HG03469 (cell line): ENCODE data around the gene AMH.
"Not testable (repeated sequence)": the region's sequence is repeated elsewhere in the genome, so short reads cannot be mapped to it uniquely, and the experiment has no call there.

Experiments
- ATAC-seq: cut with Tn5 transposase; IDR thresholded peaks from one replicate; pipeline ENCODE4 v1.9.1; 2021; ENCODE audit warnings: mild to moderate bottlenecking, moderate library complexity, moderate number of reproducible peaks; ENCODE audit not compliant: unreplicated experiment

AMH gene

GRCh38 chr19:2268480-2268830 is 19.3 kb downstream of the AMH start:
- ATAC-seq, result no peak

- ATAC-seq, result no peak
Observed at GRCh38 chr19:2268861-2269243, 19.7 kb downstream of the AMH start.

- peak; percentile 39 for ATAC-seq
Observed at GRCh38 chr19:2269244-2270156, 20.4 kb downstream of the AMH start.

GRCh38 chr19:2270157-2270422 is 21.0 kb downstream of the AMH start:
- no peak for ATAC-seq

- ATAC-seq, result no peak
Observed at GRCh38 chr19:2270423-2271233, 21.5 kb downstream of the AMH start.

GRCh38 chr19:2271234-2272103 is 22.3 kb downstream of the AMH start:
- no peak for ATAC-seq

GRCh38 chr19:2273356-2274184 is 24.4 kb downstream of the AMH start:
- ATAC-seq, result no peak

GRCh38 chr19:2274185-2274711 is 25.1 kb downstream of the AMH start:
- no peak for ATAC-seq

- no peak for ATAC-seq
Observed at GRCh38 chr19:2274931-2275535, 25.9 kb downstream of the AMH start.

- ATAC-seq, result no peak
Observed at GRCh38 chr19:2275588-2276428, 26.7 kb downstream of the AMH start.

- ATAC-seq, result no peak
Observed at GRCh38 chr19:2276429-2276986, 27.4 kb downstream of the AMH start.

GRCh38 chr19:2277138-2277537 is 28.0 kb downstream of the AMH start:
- ATAC-seq, result no peak

GRCh38 chr19:2278459-2279158 is 29.5 kb downstream of the AMH start:
- no peak for ATAC-seq

- ATAC-seq, result no peak
Observed at GRCh38 chr19:2280633-2281264, 31.6 kb downstream of the AMH start.

- ATAC-seq, result not testable (repeated sequence)
Observed at GRCh38 chr19:2281265-2282061, 32.3 kb downstream of the AMH start.

GRCh38 chr19:2282062-2282861 is 33.1 kb downstream of the AMH start, which contains the start of gene PEAK3:
TSS of gene PEAK3 (minus strand) at chr19:2282175. CDS start at chr19:2280931, 1,244 bp downstream.
- ATAC-seq, result no peak
